Neuronal stem cell (in vitro differentiated cells): Measurements from ENCODE around the gene COL25A1.

Experiments used
- DNase-seq: peaks from one replicate; pipeline ENCODE4 v3.0.0-alpha.2; 2013; ENCODE audit warnings: low spot score
- H2AFZ ChIP-seq: one replicate; pipeline ENCODE4 v1.6.1; 2013; ENCODE audit warnings: mild to moderate bottlenecking, low read length, inconsistent platforms
- H2AK5ac ChIP-seq: 2 replicates; pipeline ENCODE4 v1.6.1; 2013; ENCODE audit warnings: low read depth, mild to moderate bottlenecking, inconsistent platforms, low read length, moderate library complexity, mixed read lengths
- H2BK120ac ChIP-seq: 2 replicates; pipeline ENCODE4 v1.6.1; 2013; ENCODE audit warnings: low read depth, mild to moderate bottlenecking, inconsistent platforms, low read length, moderate library complexity, mixed read lengths
- H2BK12ac ChIP-seq: one replicate; pipeline ENCODE4 v1.6.1; 2013; ENCODE audit warnings: low read length, inconsistent platforms
- H2BK15ac ChIP-seq: 2 replicates; pipeline ENCODE4 v1.6.1; 2013; ENCODE audit warnings: mild to moderate bottlenecking, low read length, inconsistent platforms, mixed read lengths
- H2BK5ac ChIP-seq: one replicate; pipeline ENCODE4 v1.6.1; 2013; ENCODE audit warnings: inconsistent platforms, mild to moderate bottlenecking, low read length, moderate library complexity
- H3K14ac ChIP-seq: one replicate; pipeline ENCODE4 v1.6.1; 2013; ENCODE audit warnings: low read length, inconsistent platforms
- H3K18ac ChIP-seq: 2 replicates; pipeline ENCODE4 v1.6.1; 2013; ENCODE audit warnings: low read length, inconsistent platforms
- H3K23ac ChIP-seq: 2 replicates; pipeline ENCODE4 v1.6.1; 2013; ENCODE audit warnings: low read depth, mild to moderate bottlenecking, mixed read lengths, low read length, inconsistent platforms; ENCODE audit not compliant: poor library complexity
- H3K27ac ChIP-seq: replicated peaks from 3 replicates; pipeline ENCODE4 v1.5.1; 2013; ENCODE audit warnings: low read length, inconsistent platforms
- H3K27me3 ChIP-seq, 3 experiments: 2 replicates each; pipeline ENCODE4 v1.6.1; 2013; ENCODE audit warnings: low read length in 3 of 3, mild to moderate bottlenecking in 2 of 3, inconsistent platforms in 1 of 3, low read depth in 1 of 3, mixed read lengths in 1 of 3, moderate library complexity in 1 of 3; ENCODE audit not compliant: control insufficient read depth in 3 of 3, insufficient read depth in 3 of 3
- H3K36me3 ChIP-seq, 2 donors: replicated peaks in 1 of 2; 2 replicates each; pipeline ENCODE4 v1.6.1; 2013; ENCODE audit warnings: low read length in 2 of 2; ENCODE audit not compliant: control insufficient read depth in 2 of 2, insufficient read depth in 2 of 2
- H3K4ac ChIP-seq: 2 replicates; pipeline ENCODE4 v1.6.1; 2013; ENCODE audit warnings: inconsistent platforms, mild to moderate bottlenecking, low read length, moderate library complexity
- H3K4me1 ChIP-seq, 2 donors: 1 replicate in 1 of 2; 2 replicates in 1 of 2; pipeline ENCODE4 v1.6.1; 2013; ENCODE audit warnings: low read length in 2 of 2, low read depth in 1 of 2; ENCODE audit not compliant: control insufficient read depth in 2 of 2, insufficient read depth in 1 of 2
- H3K4me2 ChIP-seq: one replicate; pipeline ENCODE4 v1.6.1; 2013; ENCODE audit warnings: mild to moderate bottlenecking, low read length, inconsistent platforms; ENCODE audit not compliant: insufficient read depth, poor library complexity, severe bottlenecking
- H3K4me3 ChIP-seq, 2 donors: 2 replicates each; pipeline ENCODE4 v1.5.1; 2013; ENCODE audit warnings: low read length in 2 of 2, mild to moderate bottlenecking in 2 of 2, inconsistent platforms in 1 of 2, moderate library complexity in 1 of 2
- H3K79me1 ChIP-seq: one replicate; pipeline ENCODE4 v1.6.1; 2013; ENCODE audit warnings: low read depth, mild to moderate bottlenecking, inconsistent platforms, low read length, moderate library complexity
- H3K9ac ChIP-seq: one replicate; pipeline ENCODE4 v1.6.1; 2013; ENCODE audit warnings: mild to moderate bottlenecking, low read depth, low read length, inconsistent platforms; ENCODE audit not compliant: poor library complexity
- H3K9me3 ChIP-seq, 2 donors: replicated peaks in 1 of 2; 2 replicates each; pipeline versions ENCODE3 to v1.6.1; 2013; ENCODE audit warnings: low read length in 2 of 2, mild to moderate bottlenecking in 2 of 2, inconsistent platforms in 1 of 2, low read depth in 1 of 2, mixed read lengths in 1 of 2, moderate library complexity in 1 of 2; ENCODE audit not compliant: control insufficient read depth in 2 of 2, insufficient read depth in 1 of 2
- H4K8ac ChIP-seq: one replicate; pipeline ENCODE4 v1.6.1; 2013; ENCODE audit warnings: low read depth, mild to moderate bottlenecking, inconsistent platforms, low read length, moderate library complexity
- H4K91ac ChIP-seq: one replicate; pipeline ENCODE4 v1.6.1; 2013; ENCODE audit warnings: low read length, low read depth, mild to moderate bottlenecking, inconsistent platforms; ENCODE audit not compliant: poor library complexity
- WGBS, 2 donors: extraction: QIAGEN DNeasy Blood & Tissue Kit; methylation state at CpG; one replicate each; pipeline ENCODE4 v1.1.7; 2013; ENCODE audit warnings: missing lambda C conversion rate in 2 of 2, mixed read lengths in 1 of 2; ENCODE audit not compliant: insufficient read length in 2 of 2, insufficient replicate concordance in 1 of 2; ENCODE audit errors: extremely low coverage in 2 of 2; 5-methylcytosine and 5-hydroxymethylcytosine counted together

The COL25A1 gene

DNA sequence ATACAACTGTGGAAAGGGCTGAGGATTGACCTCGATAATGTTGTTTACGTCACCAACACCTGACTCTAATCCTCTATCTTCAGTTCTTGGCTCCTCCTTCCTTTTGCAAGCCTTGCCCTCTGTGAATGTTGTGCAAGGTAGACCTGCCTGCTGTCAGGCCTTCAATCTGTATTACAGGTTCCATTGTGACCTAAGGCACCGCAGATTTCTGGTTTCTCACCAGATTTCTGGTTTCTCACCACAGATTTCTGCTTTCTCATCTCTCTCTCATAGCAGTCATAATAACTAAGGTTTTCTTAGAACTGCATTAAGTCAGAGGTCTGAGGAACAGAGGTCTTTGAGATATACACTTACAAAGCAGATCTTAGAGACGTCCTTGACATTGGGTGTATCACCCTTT lies 488.1 kb downstream of the COL25A1 start:
- H3K9me3 ChIP-seq: no peaks in the 10 kb centered on the region
- H2AFZ ChIP-seq: no peak overlapping the region
- H2BK12ac ChIP-seq: no peak overlapping the region
- H3K14ac ChIP-seq: no peak overlapping the region
- H4K91ac ChIP-seq: no peak overlapping the region
- H3K4me2 ChIP-seq: no peak overlapping the region
- H3K9ac ChIP-seq: no peak overlapping the region
- H4K8ac ChIP-seq: no peak overlapping the region
- no peak for DNase-seq
- no CpG with 5 or more reads among the region's 4 CpGs for WGBS, 2 donors
- H2BK15ac ChIP-seq: no peak overlapping the region
- H3K79me1 ChIP-seq: no peaks in the 10 kb centered on the region
- H3K36me3 ChIP-seq: no peaks in the 10 kb centered on the region
- H3K27ac ChIP-seq: no peak overlapping the region
- no peak overlapping the region for H3K4me3 ChIP-seq
- H2BK120ac ChIP-seq: no peak overlapping the region
- no peak overlapping the region for H3K18ac ChIP-seq
- no peaks in the 10 kb centered on the region for H3K4me1 ChIP-seq
- no peak overlapping the region for H3K4ac ChIP-seq
- no peak overlapping the region for H3K23ac ChIP-seq
- no peak overlapping the region for H2BK5ac ChIP-seq
- H3K27me3 ChIP-seq: peaks cover 0 to 5% (median 0%) of the 10 kb centered on the region in 3 experiments
- no peak overlapping the region for H2AK5ac ChIP-seq

DNA sequence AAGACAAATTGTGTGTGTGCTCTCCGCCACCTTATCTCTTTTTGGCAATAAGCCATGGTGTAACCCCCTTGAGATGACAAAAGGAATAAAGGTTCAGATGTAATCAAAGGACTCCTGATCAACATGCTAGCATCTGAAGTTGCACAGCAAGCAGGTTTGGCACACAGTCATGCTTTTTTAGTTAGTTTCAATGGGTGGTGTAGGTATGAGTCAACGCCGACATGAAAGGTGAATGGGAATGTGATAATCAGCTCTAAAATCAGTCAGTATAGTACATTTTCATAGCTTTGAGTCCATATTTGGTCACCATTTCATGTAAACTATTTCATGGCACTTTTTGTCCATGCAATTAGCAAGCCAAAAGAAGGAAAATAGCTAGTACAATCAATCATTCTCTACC lies 489.2 kb downstream of the COL25A1 start:
- H2BK15ac ChIP-seq: no peak overlapping the region
- no peak overlapping the region for H2BK12ac ChIP-seq
- no peaks in the 10 kb centered on the region for H3K4me1 ChIP-seq
- no peak overlapping the region for H3K9ac ChIP-seq
- DNase-seq: no peak
- WGBS, 2 donors: no CpG with 5 or more reads among the region's 3 CpGs
- no peak overlapping the region for H4K91ac ChIP-seq
- peaks cover 0 to 2% (median 0%) of the 10 kb centered on the region in 3 experiments for H3K27me3 ChIP-seq
- H3K4me3 ChIP-seq: no peak overlapping the region
- no peak overlapping the region for H4K8ac ChIP-seq
- H2BK5ac ChIP-seq: no peak overlapping the region
- H3K36me3 ChIP-seq: no peaks in the 10 kb centered on the region
- no peak overlapping the region for H3K4me2 ChIP-seq
- H2AFZ ChIP-seq: no peak overlapping the region
- no peak overlapping the region for H3K27ac ChIP-seq
- H3K14ac ChIP-seq: no peak overlapping the region
- no peak overlapping the region for H2AK5ac ChIP-seq
- H3K18ac ChIP-seq: no peak overlapping the region
- no peaks in the 10 kb centered on the region for H3K9me3 ChIP-seq
- H3K79me1 ChIP-seq: no peaks in the 10 kb centered on the region
- no peak overlapping the region for H2BK120ac ChIP-seq
- no peak overlapping the region for H3K23ac ChIP-seq
- no peak overlapping the region for H3K4ac ChIP-seq

DNA sequence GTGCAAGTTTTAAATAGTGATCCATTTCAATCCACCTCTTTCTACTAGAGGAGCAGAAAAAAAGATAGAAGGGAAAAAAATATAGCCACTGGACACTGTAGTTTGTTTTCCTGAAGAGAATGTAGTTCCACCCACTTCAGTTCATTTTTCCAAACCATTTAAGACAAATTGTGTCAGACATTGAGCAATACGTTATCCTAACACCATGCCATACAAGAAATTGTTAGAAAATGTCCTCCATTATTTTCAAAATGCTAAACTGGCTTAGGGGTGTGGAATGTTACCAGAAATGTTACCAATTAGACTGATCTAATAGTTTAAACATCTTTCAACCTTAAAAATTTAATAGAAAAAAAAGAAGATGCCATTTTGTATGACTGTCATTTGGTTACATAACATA lies 491.0 kb downstream of the COL25A1 start:
- no CpG with 5 or more reads among the region's 1 CpG for WGBS, 2 donors

DNA sequence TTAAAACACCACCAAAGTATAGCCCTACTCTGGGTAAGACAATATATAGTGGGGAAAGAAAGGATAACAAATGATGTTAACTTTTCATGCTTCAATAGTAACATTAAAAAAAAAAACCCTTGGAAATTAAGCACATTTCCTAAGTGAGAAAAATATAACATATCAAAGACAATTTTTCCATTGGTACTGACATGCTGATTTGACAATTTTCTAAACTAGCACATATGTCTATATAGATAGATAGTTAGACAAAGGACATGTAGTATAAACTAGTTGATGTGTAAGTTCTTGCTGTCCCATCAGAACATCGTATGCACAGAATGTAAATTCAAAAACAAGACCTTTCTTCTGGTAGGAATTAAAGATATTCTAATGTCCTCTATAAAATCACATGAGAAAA lies 492.4 kb downstream of the COL25A1 start:
- no peak overlapping the region for H2BK5ac ChIP-seq
- no peaks in the 10 kb centered on the region for H3K36me3 ChIP-seq
- H3K4me1 ChIP-seq: no peaks in the 10 kb centered on the region
- no peaks in the 10 kb centered on the region for H3K27me3 ChIP-seq
- H3K23ac ChIP-seq: no peak overlapping the region
- no peaks in the 10 kb centered on the region for H3K9me3 ChIP-seq
- H3K79me1 ChIP-seq: no peaks in the 10 kb centered on the region
- H2BK12ac ChIP-seq: no peak overlapping the region
- H3K4ac ChIP-seq: no peak overlapping the region
- H4K91ac ChIP-seq: no peak overlapping the region
- no peak overlapping the region for H4K8ac ChIP-seq
- no CpG with 5 or more reads among the region's 1 CpG for WGBS, 2 donors
- no peak overlapping the region for H3K4me2 ChIP-seq
- H2BK120ac ChIP-seq: no peak overlapping the region
- H3K18ac ChIP-seq: no peak overlapping the region
- H2BK15ac ChIP-seq: no peak overlapping the region
- H2AFZ ChIP-seq: no peak overlapping the region
- H3K27ac ChIP-seq: no peak overlapping the region
- H3K9ac ChIP-seq: no peak overlapping the region
- H3K4me3 ChIP-seq: no peak overlapping the region
- no peak for DNase-seq
- no peak overlapping the region for H3K14ac ChIP-seq
- no peak overlapping the region for H2AK5ac ChIP-seq

More for the DNA sequence above, 491.0 kb downstream of the COL25A1 start:
- DNase-seq: no peak
- H2BK5ac ChIP-seq: no peak overlapping the region
- H2AFZ ChIP-seq: no peak overlapping the region
- no peaks in the 10 kb centered on the region for H3K79me1 ChIP-seq
- no peak overlapping the region for H3K4me3 ChIP-seq
- no peak overlapping the region for H4K91ac ChIP-seq
- H3K9me3 ChIP-seq: no peaks in the 10 kb centered on the region
- H3K27ac ChIP-seq: no peak overlapping the region
- no peaks in the 10 kb centered on the region for H3K4me1 ChIP-seq
- no peak overlapping the region for H2BK120ac ChIP-seq
- no peak overlapping the region for H3K4me2 ChIP-seq
- H3K27me3 ChIP-seq: peaks cover 0 to 2% (median 0%) of the 10 kb centered on the region in 3 experiments
- H2AK5ac ChIP-seq: no peak overlapping the region
- H3K36me3 ChIP-seq: no peaks in the 10 kb centered on the region
- no peak overlapping the region for H3K9ac ChIP-seq
- no peak overlapping the region for H2BK15ac ChIP-seq
- H4K8ac ChIP-seq: no peak overlapping the region
- no peak overlapping the region for H3K18ac ChIP-seq
- no peak overlapping the region for H3K4ac ChIP-seq
- no peak overlapping the region for H2BK12ac ChIP-seq
- H3K14ac ChIP-seq: no peak overlapping the region
- H3K23ac ChIP-seq: no peak overlapping the region
